ENCODE results near the gene MCM3.

DNA sequence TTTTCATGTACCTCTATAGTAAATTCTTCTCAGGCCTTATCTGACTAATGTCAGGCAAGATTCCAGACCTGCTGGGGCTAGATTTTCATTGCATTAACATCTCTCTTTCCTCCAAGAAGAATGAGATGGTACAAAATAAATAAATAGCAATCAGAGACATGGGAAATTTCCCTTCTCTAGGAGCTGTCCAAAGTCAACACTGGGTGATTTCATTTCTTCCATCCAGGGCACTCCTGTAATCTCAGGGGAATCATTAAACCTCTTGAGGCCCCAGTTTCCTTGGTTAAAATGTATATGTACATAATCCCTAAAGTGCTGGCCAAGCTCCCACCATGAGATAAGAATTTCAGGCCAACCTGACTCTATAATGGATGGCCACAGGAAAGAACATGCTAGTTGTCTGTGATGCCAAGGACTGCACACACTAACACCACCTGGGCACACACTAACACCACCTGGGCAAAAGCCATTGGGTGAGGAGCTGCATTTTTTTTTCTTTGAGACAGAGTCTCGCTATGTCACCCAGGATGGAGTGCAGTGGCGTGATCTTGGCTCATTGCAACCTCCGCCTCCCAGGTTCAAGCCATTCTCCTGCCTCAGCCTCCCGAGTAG is 41.2 kb downstream of the MCM3 start:
- TF ChIP-seq TAF1 (IDR thresholded peaks at IDR 0.05; ENCODE audit: low read depth, low read length) = no peak
- TF ChIP-seq POLR2A (IDR thresholded peaks at IDR 0.05; ENCODE audit: low read depth, low read length) = no peak
- TF ChIP-seq POLR2AphosphoS5 (IDR thresholded peaks at IDR 0.05; ENCODE audit: low read depth, low read length) = no peak
- no peak for TF ChIP-seq PAX5 (IDR thresholded peaks at IDR 0.05; ENCODE audit: insufficient read depth, low read length, severe bottlenecking)
- no peak for TF ChIP-seq SPI1 (IDR thresholded peaks at IDR 0.05; ENCODE audit: low read depth, low read length)
- no peak for TF ChIP-seq POU2F2 (IDR thresholded peaks at IDR 0.05; ENCODE audit: low read depth, low read length)
